H7 (cell line): ENCODE results near the gene LYPD8. TPM values are rescaled to one million over a fixed set of nuclear protein-coding genes. Genes with fewer than 3 reads are reported as not detected.
"Not testable (repeated sequence)": the region's sequence is repeated elsewhere in the genome, so short reads cannot be mapped to it uniquely, and the experiment has no call there.

ENCODE experiments used
- DNase-seq: peaks from one replicate; pipeline ENCODE4 v3.0.0; 2012
- H3K27me3 ChIP-seq: 2 replicates; pipeline ENCODE4 v1.6.0; 2011; ENCODE audit warnings: mild to moderate bottlenecking, low read length; ENCODE audit not compliant: control insufficient read depth, insufficient read depth
- H3K36me3 ChIP-seq: replicated peaks from 2 replicates; pipeline ENCODE4 v1.5.1; 2011; ENCODE audit warnings: low read length; ENCODE audit not compliant: control insufficient read depth, insufficient read depth
- H3K4me3 ChIP-seq: 2 replicates; pipeline ENCODE4 v1.5.1; 2011; ENCODE audit warnings: low read depth, mild to moderate bottlenecking, control low read depth, low read length, moderate library complexity; ENCODE audit not compliant: insufficient read depth
- total RNA-seq: library from RNA; depleted of rRNA; stranded (reverse); fragments of >200 nt; shearing (Covaris generic); gene quantifications from 2 replicates; pipeline ENCODE4 v1.2.3, GENCODE V29; 2014; rRNA removed

LYPD8 gene
- total RNA-seq, result not detected in 2 replicates

- DNase-seq, result no peak
- no peak within 1 kb of the TSS for H3K4me3 ChIP-seq
- H3K27me3 ChIP-seq, result no peaks in the 10 kb centered on the region
- no peaks in the 10 kb centered on the region for H3K36me3 ChIP-seq
Measured at GRCh38 chr1:248755517-248755916, at the start of gene LYPD8. LYPD8 (minus strand) TSS chr1:248755759; CDS start chr1:248751081, 4,678 bp downstream.

GRCh38 chr1:248804771-248805681, 49.5 kb upstream of the LYPD8 start:
- Histone ChIP-seq H3K27me3 (no peaks in the 10 kb centered on the region), H3K36me3 (no peaks in the 10 kb centered on the region), H3K4me3 (no peak overlapping the region)
- DNase-seq, result no peak

GRCh38 chr1:248803501-248803900, 47.9 kb upstream of the LYPD8 start:
- not testable (repeated sequence) for H3K27me3 ChIP-seq, DNase-seq, H3K4me3 ChIP-seq, H3K36me3 ChIP-seq

GRCh38 chr1:248802454-248802853, 46.9 kb upstream of the LYPD8 start:
- DNase-seq, result no peak
- Histone ChIP-seq H3K36me3 (no peaks in the 10 kb centered on the region), H3K27me3 (no peaks in the 10 kb centered on the region), H3K4me3 (no peak overlapping the region)

GRCh38 chr1:248800459-248800858, 44.9 kb upstream of the LYPD8 start:
- DNase-seq, result no peak
- no peak overlapping the region for H3K4me3 ChIP-seq
- no peaks in the 10 kb centered on the region for H3K36me3 ChIP-seq
- no peaks in the 10 kb centered on the region for H3K27me3 ChIP-seq

- Histone ChIP-seq H3K4me3 (no peak overlapping the region), H3K36me3 (no peaks in the 10 kb centered on the region), H3K27me3 (no peaks in the 10 kb centered on the region)
- no peak for DNase-seq
Measured at GRCh38 chr1:248798791-248799190, 43.2 kb upstream of the LYPD8 start.

GRCh38 chr1:248794663-248795062, 39.1 kb upstream of the LYPD8 start:
- H3K36me3 ChIP-seq, DNase-seq, H3K27me3 ChIP-seq, H3K4me3 ChIP-seq: not testable (repeated sequence)

GRCh38 chr1:248793592-248793991, 38.0 kb upstream of the LYPD8 start:
- no peak overlapping the region for H3K4me3 ChIP-seq
- no peaks in the 10 kb centered on the region for H3K27me3 ChIP-seq
- no peaks in the 10 kb centered on the region for H3K36me3 ChIP-seq
- DNase-seq, result no peak

- no peaks in the 10 kb centered on the region for H3K27me3 ChIP-seq
- no peak for DNase-seq
- H3K36me3 ChIP-seq, result no peaks in the 10 kb centered on the region
- H3K4me3 ChIP-seq, result no peak overlapping the region
Measured at GRCh38 chr1:248792342-248792741, 36.8 kb upstream of the LYPD8 start.

GRCh38 chr1:248791010-248791409, 35.5 kb upstream of the LYPD8 start:
- no peak for DNase-seq
- Histone ChIP-seq H3K36me3 (no peaks in the 10 kb centered on the region), H3K27me3 (no peaks in the 10 kb centered on the region), H3K4me3 (no peak overlapping the region)

GRCh38 chr1:248790456-248790855, 34.9 kb upstream of the LYPD8 start:
- no peaks in the 10 kb centered on the region for H3K36me3 ChIP-seq
- H3K27me3 ChIP-seq, result no peaks in the 10 kb centered on the region
- no peak overlapping the region for H3K4me3 ChIP-seq
- DNase-seq, result no peak

GRCh38 chr1:248789337-248789736, 33.8 kb upstream of the LYPD8 start:
- not testable (repeated sequence) for H3K27me3 ChIP-seq, H3K4me3 ChIP-seq, H3K36me3 ChIP-seq, DNase-seq

- Histone ChIP-seq H3K36me3 (no peaks in the 10 kb centered on the region), H3K27me3 (no peaks in the 10 kb centered on the region), H3K4me3 (no peak overlapping the region)
- no peak for DNase-seq
Measured at GRCh38 chr1:248788327-248788726, 32.8 kb upstream of the LYPD8 start.

- no peak overlapping the region for H3K4me3 ChIP-seq
- H3K36me3 ChIP-seq, result no peaks in the 10 kb centered on the region
- no peak for DNase-seq
- no peaks in the 10 kb centered on the region for H3K27me3 ChIP-seq
Measured at GRCh38 chr1:248787430-248787829, 31.9 kb upstream of the LYPD8 start.

GRCh38 chr1:248786156-248786555, 30.6 kb upstream of the LYPD8 start:
- no peaks in the 10 kb centered on the region for H3K27me3 ChIP-seq
- no peak for DNase-seq
- no peaks in the 10 kb centered on the region for H3K36me3 ChIP-seq
- no peak overlapping the region for H3K4me3 ChIP-seq
